Aorta (tissue), 5 donors: ENCODE results near the gene DNAH7. TPM values are rescaled to one million over a fixed set of nuclear protein-coding genes. Genes with fewer than 3 reads are reported as not detected.

Experiments
- ATAC-seq: fragments of 200-7000 bp; cut with Tn5 transposase; one replicate; pipeline ENCODE4 v1.9.1; 2022; ENCODE audit warnings: moderate library complexity; ENCODE audit not compliant: low FRiP score
- DNase-seq, 2 donors: peaks; one replicate each; pipeline ENCODE4 v3.0.0-alpha.2; 2020
- H3K27ac ChIP-seq, 2 donors: one replicate each; pipeline ENCODE4 v1.5.1; 2013; ENCODE audit warnings: low read length in 2 of 2, mild to moderate bottlenecking in 2 of 2, moderate library complexity in 2 of 2, control low read depth in 1 of 2, inconsistent platforms in 1 of 2, low read depth in 1 of 2
- H3K27me3 ChIP-seq, 2 donors: one replicate each; pipeline ENCODE4 v1.6.1; 2013; ENCODE audit warnings: control low read depth in 1 of 2, low read length in 1 of 2, mild to moderate bottlenecking in 1 of 2, moderate library complexity in 1 of 2; ENCODE audit not compliant: insufficient read depth in 2 of 2, control insufficient read depth in 1 of 2
- H3K36me3 ChIP-seq, 2 donors: one replicate each; pipeline ENCODE4 v1.6.1; 2013; ENCODE audit warnings: control low read depth in 1 of 2, low read length in 1 of 2, mild to moderate bottlenecking in 1 of 2; ENCODE audit not compliant: insufficient read depth in 2 of 2, control insufficient read depth in 1 of 2
- H3K4me1 ChIP-seq, 2 donors: one replicate each; pipeline ENCODE4 v1.6.1; 2013; ENCODE audit warnings: low read length in 2 of 2, control low read depth in 1 of 2, mild to moderate bottlenecking in 1 of 2, moderate library complexity in 1 of 2; ENCODE audit not compliant: insufficient read depth in 2 of 2, control insufficient read depth in 1 of 2
- H3K4me3 ChIP-seq, 2 donors: one replicate each; pipeline ENCODE4 v1.5.1; 2013; ENCODE audit warnings: low read length in 2 of 2, control low read depth in 1 of 2, mild to moderate bottlenecking in 1 of 2
- H3K9me3 ChIP-seq: one replicate; pipeline ENCODE4 v1.6.1; 2013; ENCODE audit warnings: mild to moderate bottlenecking, low read length; ENCODE audit not compliant: control insufficient read depth
- WGBS, 2 donors: extraction: QIAGEN DNeasy Blood & Tissue Kit; methylation state at CpG; one replicate each; pipeline ENCODE4 v1.1.7; 2013; 5-methylcytosine and 5-hydroxymethylcytosine counted together
- intact Hi-C, 2 donors: fragments of 100-400 bp; cut with DNase I; formaldehyde crosslinking; loops; one replicate each; pipeline versions ENCODE4 v1.14.2 to v1.15.0; 2022
- polyA plus RNA-seq, 2 donors: library from polyadenylated mRNA; stranded (reverse); fragments of 200-250 nt; gene quantifications; one replicate each; pipeline ENCODE4 v1.2.3, GENCODE V29; 2013
- total RNA-seq, 2 donors: library from RNA; stranded (reverse); fragmentation: NEBNext Ultra II Directional; extraction: Animal tissue kit (Norgen Biotek cat#: 25700); gene quantifications; one replicate each; pipeline ENCODE4 v1.2.1, GENCODE V29; 2021
- donor health status: healthy with polysubstance abuse.
- donor health status: Bipolar disorder and iron deficiency.
- donor health status: DM: no; HTN: no; CAD: no.
- donor health status: DM: no; HTN: no; CAD: no.
- donor health status: DM: yes; HTN: yes; CAD: no.

The DNAH7 gene
- total and polyA plus RNA-seq, 4 donors, result 0.71 to 2.7 (median 1.5) TPM

DNA sequence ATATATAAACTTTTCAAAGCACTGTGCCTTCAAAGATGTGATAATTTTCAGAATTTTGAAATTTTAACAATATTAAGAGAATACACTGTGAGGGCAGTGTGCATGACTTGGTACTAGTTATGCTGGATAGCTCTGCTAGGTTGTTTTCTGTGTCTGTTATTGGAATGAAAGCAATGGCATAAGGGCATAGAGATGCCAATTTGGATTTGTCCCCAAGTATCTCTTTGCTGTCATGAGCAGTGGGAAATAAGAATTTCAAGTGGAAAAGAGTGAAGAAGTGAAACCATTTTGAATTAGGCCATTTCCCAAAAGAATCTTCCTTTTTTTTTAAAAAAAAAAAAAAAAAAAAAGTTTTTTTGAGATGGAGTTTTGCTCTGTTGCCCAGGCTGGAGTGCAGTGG lies 334.8 kb downstream of the DNAH7 start:
- Histone ChIP-seq H3K27ac (no peak overlapping the region), H3K9me3 (no peaks in the 10 kb centered on the region), H3K4me1 (no peaks in the 10 kb centered on the region), H3K4me3 (no peak overlapping the region), H3K27me3 (no peaks in the 10 kb centered on the region), H3K36me3 (peaks cover 0 to 5% of the 10 kb centered on the region in 2 donors)
- intact Hi-C loops, result no loop called here
- ATAC-seq (no peak), DNase-seq (no peak)

DNA sequence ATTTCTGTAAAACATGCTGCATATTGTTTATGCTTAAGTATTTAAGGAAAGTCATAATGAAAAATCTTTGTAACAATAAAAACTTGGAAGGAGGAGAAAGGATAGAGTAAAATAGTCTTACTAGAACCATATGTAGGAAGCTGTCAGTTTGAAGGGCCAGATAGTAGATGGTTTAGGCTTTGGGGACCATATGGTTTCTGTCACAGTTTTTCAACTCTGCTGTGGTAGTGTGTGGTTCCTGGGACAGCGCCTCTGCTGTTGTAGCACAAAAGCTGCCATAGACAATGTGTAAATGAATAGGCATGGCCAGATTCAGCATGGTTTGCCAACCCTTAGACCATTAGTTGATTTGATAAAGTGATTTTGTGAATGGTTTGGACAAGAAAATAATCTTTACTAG lies 336.1 kb downstream of the DNAH7 start:
- DNase-seq, result no peak
- no peak overlapping the region for H3K27ac ChIP-seq

GRCh38 chr2:195730912-195731311 lies 337.7 kb downstream of the DNAH7 start:
- 97% methylated on average over 3 of the region's 3 CpGs for WGBS, 2 donors

More for the DNA sequence above, 336.1 kb downstream of the DNAH7 start:
- H3K4me3 ChIP-seq, result no peak overlapping the region
- WGBS, 2 donors, result 70 to 72% methylated on average over 1 of the region's 1 CpG
- intact Hi-C loops, result no loop called here
- no peak for ATAC-seq
- H3K9me3 ChIP-seq, result no peaks in the 10 kb centered on the region
- peaks cover 0 to 6% of the 10 kb centered on the region in 2 donors for H3K36me3 ChIP-seq
- H3K27me3 ChIP-seq, result no peaks in the 10 kb centered on the region
- H3K4me1 ChIP-seq, result no peaks in the 10 kb centered on the region

GRCh38 chr2:195727106-195727505 lies 341.5 kb downstream of the DNAH7 start:
- DNase-seq (no peak), ATAC-seq (no peak)
- peaks cover 2 to 6% of the 10 kb centered on the region in 2 donors for H3K36me3 ChIP-seq
- no peaks in the 10 kb centered on the region for H3K4me1 ChIP-seq
- intact Hi-C loops, result no loop called here
- H3K27me3 ChIP-seq, result no peaks in the 10 kb centered on the region
- H3K27ac ChIP-seq, result no peak overlapping the region
- no peak overlapping the region for H3K4me3 ChIP-seq
- no peaks in the 10 kb centered on the region for H3K9me3 ChIP-seq
- 85 to 92% methylated on average over 4 of the region's 4 CpGs for whole genome bisulfite sequencing, 2 donors

More at GRCh38 chr2:195730912-195731311, 337.7 kb downstream of the DNAH7 start:
- Histone ChIP-seq H3K27ac (no peak overlapping the region), H3K36me3 (peaks cover 0 to 6% of the 10 kb centered on the region in 2 donors), H3K4me3 (no peak overlapping the region), H3K9me3 (no peaks in the 10 kb centered on the region), H3K4me1 (no peaks in the 10 kb centered on the region), H3K27me3 (no peaks in the 10 kb centered on the region)
- DNase-seq, result no peak
- intact Hi-C loops, result no loop called here
- ATAC-seq, result no peak

GRCh38 chr2:195722075-195722474 lies 346.6 kb downstream of the DNAH7 start:
- intact Hi-C loops, result no loop called here
- Histone ChIP-seq H3K4me1 (no peaks in the 10 kb centered on the region), H3K4me3 (no peak overlapping the region), H3K9me3 (no peaks in the 10 kb centered on the region), H3K27me3 (no peaks in the 10 kb centered on the region), H3K27ac (no peak overlapping the region), H3K36me3 (peaks cover 0 to 6% of the 10 kb centered on the region in 2 donors)
- no peak for DNase-seq
- no peak for ATAC-seq
- 97% methylated on average over 1 of the region's 1 CpG for WGBS, 2 donors

DNA sequence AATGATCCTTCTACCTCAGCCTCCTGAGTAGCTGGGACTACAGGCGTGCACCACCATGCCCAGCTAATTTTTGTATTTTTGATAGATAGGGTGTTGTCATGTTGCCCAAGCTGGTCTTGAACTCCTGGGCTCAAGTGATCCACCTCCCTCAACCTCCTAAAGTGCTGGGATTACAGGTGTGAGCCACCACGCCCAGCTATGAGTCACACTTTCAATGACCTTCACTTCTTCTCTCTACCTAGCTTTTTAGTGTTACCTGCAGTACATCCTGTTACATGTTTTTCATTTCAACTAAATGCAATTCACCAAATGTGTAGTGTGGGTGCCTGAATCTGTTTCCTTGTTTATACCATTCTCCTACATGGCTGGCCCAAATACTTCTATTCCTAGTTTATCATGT lies 347.6 kb downstream of the DNAH7 start:
- peaks cover 2 to 6% of the 10 kb centered on the region in 2 donors for H3K36me3 ChIP-seq
- no peaks in the 10 kb centered on the region for H3K9me3 ChIP-seq
- ATAC-seq (no peak), DNase-seq (no peak)
- 95 to 97% methylated on average over 2 of the region's 2 CpGs for WGBS, 2 donors
- H3K27me3 ChIP-seq, result no peaks in the 10 kb centered on the region
- no peak overlapping the region for H3K4me3 ChIP-seq
- H3K27ac ChIP-seq, result no peak overlapping the region
- no peaks in the 10 kb centered on the region for H3K4me1 ChIP-seq
- intact Hi-C loops, result no loop called here

GRCh38 chr2:195716466-195716865 lies 352.2 kb downstream of the DNAH7 start:
- DNase-seq (no peak), ATAC-seq (no peak)
- Histone ChIP-seq H3K4me3 (no peak overlapping the region), H3K4me1 (no peaks in the 10 kb centered on the region), H3K27ac (no peak overlapping the region), H3K27me3 (no peaks in the 10 kb centered on the region), H3K9me3 (no peaks in the 10 kb centered on the region), H3K36me3 (peaks cover 2 to 4% of the 10 kb centered on the region in 2 donors)
- 91 to 97% methylated on average over 4 of the region's 4 CpGs for WGBS, 2 donors
- intact Hi-C loops, result no loop called here

GRCh38 chr2:195711478-195711877 lies 357.2 kb downstream of the DNAH7 start:
- Histone ChIP-seq H3K27ac (no peak overlapping the region), H3K4me3 (no peak overlapping the region), H3K27me3 (no peaks in the 10 kb centered on the region), H3K9me3 (no peaks in the 10 kb centered on the region), H3K36me3 (no peaks in the 10 kb centered on the region), H3K4me1 (no peaks in the 10 kb centered on the region)
- no peak for ATAC-seq
- DNase-seq, result no peak
- intact Hi-C loops, result no loop called here

GRCh38 chr2:195709901-195710806 lies 358.5 kb downstream of the DNAH7 start:
- no peaks in the 10 kb centered on the region for H3K4me1 ChIP-seq
- no peaks in the 10 kb centered on the region for H3K9me3 ChIP-seq
- no peak overlapping the region for H3K27ac ChIP-seq
- no peak overlapping the region for H3K4me3 ChIP-seq
- no peaks in the 10 kb centered on the region for H3K27me3 ChIP-seq
- DNase-seq, result no peak
- intact Hi-C loops, result no loop called here
- H3K36me3 ChIP-seq, result no peaks in the 10 kb centered on the region
- no peak for ATAC-seq
- WGBS, 2 donors, result 70 to 76% methylated on average over 2 of the region's 2 CpGs
